ENCODE measurements around the gene C1QTNF8.
A peak's percentile ranks its signal among the peaks of the same experiment; 100 is the strongest.

C1QTNF8 gene

GRCh38 chr16:1073566-1074378 lies 22.3 kb downstream of the C1QTNF8 start:
- DNase-seq: no peak

- no peak for DNase-seq
Observed at GRCh38 chr16:1073262-1073558, 22.8 kb downstream of the C1QTNF8 start.

- no peak for DNase-seq
Observed at GRCh38 chr16:1072526-1073261, 23.4 kb downstream of the C1QTNF8 start, which contains the start of gene SSTR5. Gene SSTR5 (plus strand): TSS chr16:1072747. CDS start chr16:1078869, 6,122 bp downstream.

- no peak for DNase-seq
Observed at GRCh38 chr16:1071561-1072225, 24.4 kb downstream of the C1QTNF8 start.

GRCh38 chr16:1070864-1071408 lies 25.1 kb downstream of the C1QTNF8 start:
- DNase-seq: no peak

GRCh38 chr16:1070084-1070863 lies 25.8 kb downstream of the C1QTNF8 start:
- DNase-seq: no peak

- DNase-seq: no peak
Observed at GRCh38 chr16:1069154-1069553, 26.9 kb downstream of the C1QTNF8 start.

- DNase-seq: no peak
Observed at GRCh38 chr16:1068451-1068850, 27.6 kb downstream of the C1QTNF8 start.

GRCh38 chr16:1067629-1068028 lies 28.4 kb downstream of the C1QTNF8 start:
- no peak for DNase-seq

GRCh38 chr16:1066584-1067172 lies 29.4 kb downstream of the C1QTNF8 start:
- DNase-seq: peak; percentile 69

GRCh38 chr16:1065469-1066128 lies 30.4 kb downstream of the C1QTNF8 start:
- DNase-seq: no peak

GRCh38 chr16:1063728-1064127 lies 32.3 kb downstream of the C1QTNF8 start:
- no peak for DNase-seq

- DNase-seq: no peak
Observed at GRCh38 chr16:1062895-1063294, 33.1 kb downstream of the C1QTNF8 start.

- DNase-seq: no peak
Observed at GRCh38 chr16:1061769-1062505, 34.1 kb downstream of the C1QTNF8 start.

- DNase-seq: no peak
Observed at GRCh38 chr16:1060416-1061340, 35.4 kb downstream of the C1QTNF8 start.

GRCh38 chr16:1059310-1059709 lies 36.7 kb downstream of the C1QTNF8 start:
- no peak for DNase-seq

- DNase-seq: no peak
Observed at GRCh38 chr16:1058216-1058615, 37.8 kb downstream of the C1QTNF8 start.

- DNase-seq: no peak
Observed at GRCh38 chr16:1057252-1057932, 38.7 kb downstream of the C1QTNF8 start.

- DNase-seq: no peak
Observed at GRCh38 chr16:1056196-1056595, 39.8 kb downstream of the C1QTNF8 start.

All from DMS79 (cell line).